ENCODE results near the gene SIL1.

GRCh38 chr5:139214646-139215045, 16.5 kb upstream of the SIL1 start:
- TF ChIP-seq CTCF (IDR thresholded peaks at IDR 0.05; ENCODE audit: low read depth, low read length, poor library complexity, severe bottlenecking), result no peak
- TF ChIP-seq EZH2phosphoT487 (IDR thresholded peaks at IDR 0.05; ENCODE audit: borderline replicate concordance, low read length), result no peak
